Measurements from ENCODE around the gene APBB1.

The APBB1 gene

DNA sequence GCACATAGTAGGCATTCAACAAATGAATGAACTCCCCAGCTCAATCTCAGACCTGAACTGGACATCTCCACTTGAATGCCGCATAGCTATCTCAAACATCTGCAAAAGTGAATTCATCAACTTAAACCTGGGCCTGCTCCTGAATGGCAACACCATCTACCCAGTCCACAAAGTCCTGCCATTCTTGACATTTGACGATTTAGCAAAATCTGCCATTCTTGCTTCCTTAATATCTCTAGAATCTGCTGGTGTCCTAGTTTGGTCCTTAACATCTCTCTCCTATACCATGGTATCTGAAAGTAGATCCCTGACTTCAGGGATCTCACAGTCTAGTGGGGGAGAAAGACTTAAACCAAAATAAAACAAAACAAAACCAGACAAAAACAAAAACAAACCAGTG, 34.3 kb upstream of the APBB1 start:
- TF ChIP-seq, protein P1, sequence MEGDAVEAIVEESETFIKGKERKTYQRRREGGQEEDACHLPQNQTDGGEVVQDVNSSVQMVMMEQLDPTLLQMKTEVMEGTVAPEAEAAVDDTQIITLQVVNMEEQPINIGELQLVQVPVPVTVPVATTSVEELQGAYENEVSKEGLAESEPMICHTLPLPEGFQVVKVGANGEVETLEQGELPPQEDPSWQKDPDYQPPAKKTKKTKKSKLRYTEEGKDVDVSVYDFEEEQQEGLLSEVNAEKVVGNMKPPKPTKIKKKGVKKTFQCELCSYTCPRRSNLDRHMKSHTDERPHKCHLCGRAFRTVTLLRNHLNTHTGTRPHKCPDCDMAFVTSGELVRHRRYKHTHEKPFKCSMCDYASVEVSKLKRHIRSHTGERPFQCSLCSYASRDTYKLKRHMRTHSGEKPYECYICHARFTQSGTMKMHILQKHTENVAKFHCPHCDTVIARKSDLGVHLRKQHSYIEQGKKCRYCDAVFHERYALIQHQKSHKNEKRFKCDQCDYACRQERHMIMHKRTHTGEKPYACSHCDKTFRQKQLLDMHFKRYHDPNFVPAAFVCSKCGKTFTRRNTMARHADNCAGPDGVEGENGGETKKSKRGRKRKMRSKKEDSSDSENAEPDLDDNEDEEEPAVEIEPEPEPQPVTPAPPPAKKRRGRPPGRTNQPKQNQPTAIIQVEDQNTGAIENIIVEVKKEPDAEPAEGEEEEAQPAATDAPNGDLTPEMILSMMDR (IDR thresholded peaks at IDR 0.05; ENCODE audit: low read depth, low read length) = no peak
- DNase-seq (ENCODE audit: low read depth, low spot score) = no peak
- in situ Hi-C loops (cut with HindIII; ENCODE audit: low sequenced_read_pairs) = no loop called here
- H3K4me3 ChIP-seq (ENCODE audit: low read depth, low read length) = no peak overlapping the region

DNA sequence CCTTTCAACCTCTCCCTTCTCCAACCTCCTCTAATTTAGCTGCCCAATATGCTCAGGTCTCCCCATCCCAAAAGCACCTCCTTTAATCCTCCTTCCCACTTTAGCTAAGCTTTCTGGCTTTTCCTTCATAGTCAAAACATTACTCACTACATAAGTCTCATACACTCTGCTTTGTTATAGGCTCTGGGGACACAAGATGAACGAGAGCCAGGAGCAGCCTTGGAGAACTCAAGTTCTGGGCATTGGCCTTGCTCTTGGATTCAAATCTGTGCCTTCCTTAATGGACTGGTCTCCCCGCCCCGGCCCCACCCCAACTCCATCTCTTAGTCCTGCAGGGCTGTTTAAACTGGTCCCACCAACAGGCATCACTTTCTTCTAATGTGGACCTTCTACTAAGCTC, 33.3 kb upstream of the APBB1 start:
- no peak overlapping the region for H3K4me3 ChIP-seq (ENCODE audit: low read depth, low read length)
- DNase-seq (ENCODE audit: low read depth, low spot score) = no peak
- in situ Hi-C loops (cut with HindIII; ENCODE audit: low sequenced_read_pairs) = no loop called here
- TF ChIP-seq, protein P1 (IDR thresholded peaks at IDR 0.05; ENCODE audit: low read depth, low read length) = no peak

DNA sequence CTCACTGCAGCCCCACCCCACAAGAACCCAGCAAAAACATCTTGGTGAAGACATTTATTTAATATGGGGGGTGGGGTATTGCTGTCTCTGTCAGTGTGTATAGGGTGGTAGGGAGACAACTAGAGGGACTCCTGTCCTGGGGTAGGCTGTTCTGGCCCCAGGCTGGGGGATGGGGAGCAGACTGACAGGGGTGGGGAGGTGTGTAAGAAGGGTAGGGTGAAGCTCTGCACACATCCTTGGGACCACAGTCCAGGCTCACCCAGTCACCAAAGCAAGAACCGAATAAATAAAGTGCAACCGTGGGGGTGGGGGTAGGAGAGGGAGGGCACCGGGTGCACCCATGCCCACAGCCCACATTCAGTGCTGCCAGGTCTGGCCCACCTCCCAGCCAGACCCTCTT, 29.7 kb upstream of the APBB1 start:
- no peak for DNase-seq (ENCODE audit: low read depth, low spot score)
- in situ Hi-C loops (cut with HindIII; ENCODE audit: low sequenced_read_pairs) = no loop called here
- TF ChIP-seq, protein P1 (IDR thresholded peaks at IDR 0.05; ENCODE audit: low read depth, low read length) = no peak
- H3K4me3 ChIP-seq (ENCODE audit: low read depth, low read length) = no peak overlapping the region

DNA sequence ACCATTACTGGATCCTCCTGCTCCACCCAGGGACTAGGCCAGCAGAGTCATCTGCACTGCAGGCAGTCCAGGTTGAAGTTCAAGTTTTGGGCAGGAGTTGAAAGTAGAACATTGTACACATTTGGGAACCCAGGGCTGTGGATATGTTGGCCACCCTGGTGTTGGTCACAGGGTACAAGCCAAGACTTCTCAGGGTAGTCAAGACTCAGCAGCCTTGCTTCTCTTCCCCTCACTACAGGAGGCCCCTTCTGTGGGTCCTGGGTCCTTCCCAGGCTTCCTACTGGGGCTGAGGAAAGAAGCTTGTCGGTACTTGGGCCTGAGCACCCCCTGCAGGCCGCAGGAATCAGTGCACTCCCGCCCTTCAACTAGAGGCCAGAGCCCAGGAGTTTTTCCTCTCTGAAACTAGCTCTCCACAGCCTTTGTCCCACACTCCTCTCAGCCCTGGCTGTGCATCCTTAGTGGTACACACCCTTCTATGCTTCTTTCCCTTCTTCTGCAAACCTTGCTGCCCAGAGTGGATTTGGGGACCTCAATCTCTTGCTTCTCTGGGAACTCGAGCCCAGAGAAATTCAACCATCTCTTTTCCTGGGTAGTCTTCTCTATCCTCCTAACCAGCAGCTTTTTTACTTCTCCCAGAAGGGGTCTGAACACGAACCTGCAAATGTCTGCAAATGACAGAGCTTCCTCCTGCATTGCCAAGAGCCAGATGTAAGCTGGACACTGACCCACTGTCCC, 24.5 kb upstream of the APBB1 start:
- TF ChIP-seq, protein P1 (IDR thresholded peaks at IDR 0.05; ENCODE audit: low read depth, low read length) = peak; percentile 96
- DNase-seq (ENCODE audit: low read depth, low spot score) = peak; percentile 56
- H3K4me3 ChIP-seq (ENCODE audit: low read depth, low read length) = no peak overlapping the region

DNA sequence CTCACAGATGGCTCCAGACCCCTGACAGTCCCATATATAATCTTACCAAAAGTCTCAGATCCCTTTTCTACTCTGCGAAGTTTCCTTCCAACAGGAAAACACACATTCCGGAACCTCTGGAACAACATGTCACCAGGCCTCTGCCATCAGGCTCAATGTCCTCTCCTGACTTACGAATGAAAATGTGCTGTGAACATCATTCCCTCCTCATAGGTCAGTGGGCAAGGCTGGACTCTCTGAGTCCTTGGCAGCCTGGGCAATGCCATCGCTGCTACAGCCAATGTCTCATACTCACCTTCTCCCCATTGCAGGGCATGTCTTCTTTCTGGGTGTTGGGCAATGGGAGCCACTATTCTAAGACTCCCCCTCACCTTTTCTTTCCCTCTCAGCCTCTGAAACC, 23.5 kb upstream of the APBB1 start:
- TF ChIP-seq, protein P1 (IDR thresholded peaks at IDR 0.05; ENCODE audit: low read depth, low read length) = no peak
- in situ Hi-C loops (cut with HindIII; ENCODE audit: low sequenced_read_pairs) = no loop called here
- DNase-seq (ENCODE audit: low read depth, low spot score) = no peak
- no peak overlapping the region for H3K4me3 ChIP-seq (ENCODE audit: low read depth, low read length)

More for the DNA sequence above, 24.5 kb upstream of the APBB1 start:
- in situ Hi-C loops (cut with HindIII; ENCODE audit: low sequenced_read_pairs) = no loop called here

DNA sequence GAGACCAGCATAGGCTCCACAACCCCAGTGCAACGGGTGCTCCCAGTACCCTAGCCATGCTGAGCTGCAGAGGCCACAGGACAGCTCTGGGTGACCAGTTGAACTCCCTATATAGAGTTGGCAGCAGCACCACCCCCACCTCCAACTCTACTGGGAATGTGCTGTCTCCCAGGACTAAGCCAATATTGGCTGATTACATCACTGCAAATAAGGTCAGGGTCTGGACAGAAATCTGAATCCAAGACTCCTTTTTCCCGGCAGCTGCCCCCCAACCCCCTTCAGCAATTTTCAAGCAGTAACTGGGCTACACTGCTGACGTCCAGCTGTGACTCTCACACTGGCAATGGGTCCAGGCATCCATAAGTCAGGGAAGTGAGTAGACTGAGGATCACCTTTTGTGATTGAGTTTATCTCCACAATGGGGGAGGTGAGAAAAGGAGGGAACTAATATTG, 22.0 kb upstream of the APBB1 start, which contains the start of gene HPX:
Gene HPX (minus strand): TSS at position 82 of the 453 bp plus-strand sequence. CDS start 24 bp downstream, at position 58.
- H3K4me3 ChIP-seq (ENCODE audit: low read depth, low read length) = no peak within 1 kb of the TSS
- TF ChIP-seq, protein P1 (IDR thresholded peaks at IDR 0.05; ENCODE audit: low read depth, low read length) = no peak
- DNase-seq (ENCODE audit: low read depth, low spot score) = no peak
- in situ Hi-C loops (cut with HindIII; ENCODE audit: low sequenced_read_pairs) = no loop called here

Data from astrocyte of the spinal cord (primary cell).